Adrenal gland (tissue), 5 donors: ENCODE data around the gene C3.

Experiments
- CTCF ChIP-seq, 6 experiments: fragments of 450-650 bp in 4 of 6; fragments of 200-600 bp in 2 of 6; sonication (generic) in 1 of 6; IDR thresholded peaks; 1 replicate in 5 of 6; 2 replicates in 1 of 6; pipeline versions ENCODE4 v1.5.1 to v1.8.0; 2016 to 2021; ENCODE audit warnings: antibody characterized with exemption in 6 of 6, mild to moderate bottlenecking in 2 of 6, moderate library complexity in 1 of 6
- POLR2A ChIP-seq, 2 donors: fragments of 450-650 bp; IDR thresholded peaks; one replicate each; pipeline ENCODE4 v1.6.1; 2017; ENCODE audit warnings: antibody characterized with exemption in 2 of 2, mild to moderate bottlenecking in 2 of 2, moderate library complexity in 1 of 2
- donor health status: DM: no; HTN: no; CAD: no.

DNA sequence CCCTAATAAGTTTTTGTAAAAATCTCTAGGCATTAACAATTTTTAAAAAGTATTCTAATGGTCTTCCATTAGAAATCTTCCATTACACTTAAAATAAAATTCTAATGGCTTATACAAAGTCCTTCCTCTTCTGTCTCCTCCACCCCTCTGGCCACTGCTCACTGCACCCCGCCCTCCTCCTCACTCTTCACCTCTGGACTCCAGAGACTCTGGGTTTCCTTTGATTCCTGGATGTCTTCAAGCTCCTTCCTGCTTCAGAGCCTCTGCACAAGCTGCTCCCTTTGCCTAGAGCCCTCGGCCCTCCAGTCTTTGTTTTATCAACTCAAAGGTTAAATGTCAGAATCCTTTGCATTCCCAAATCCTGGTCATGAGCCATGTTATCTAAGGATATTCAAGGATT is 71.3 kb downstream of the C3 start:
- TF ChIP-seq POLR2A (IDR thresholded peaks at IDR 0.05) (no peak), CTCF (IDR thresholded peaks at IDR 0.05) (no peak)
